Measurements from ENCODE around the gene PRKCA.

PRKCA gene

DNA sequence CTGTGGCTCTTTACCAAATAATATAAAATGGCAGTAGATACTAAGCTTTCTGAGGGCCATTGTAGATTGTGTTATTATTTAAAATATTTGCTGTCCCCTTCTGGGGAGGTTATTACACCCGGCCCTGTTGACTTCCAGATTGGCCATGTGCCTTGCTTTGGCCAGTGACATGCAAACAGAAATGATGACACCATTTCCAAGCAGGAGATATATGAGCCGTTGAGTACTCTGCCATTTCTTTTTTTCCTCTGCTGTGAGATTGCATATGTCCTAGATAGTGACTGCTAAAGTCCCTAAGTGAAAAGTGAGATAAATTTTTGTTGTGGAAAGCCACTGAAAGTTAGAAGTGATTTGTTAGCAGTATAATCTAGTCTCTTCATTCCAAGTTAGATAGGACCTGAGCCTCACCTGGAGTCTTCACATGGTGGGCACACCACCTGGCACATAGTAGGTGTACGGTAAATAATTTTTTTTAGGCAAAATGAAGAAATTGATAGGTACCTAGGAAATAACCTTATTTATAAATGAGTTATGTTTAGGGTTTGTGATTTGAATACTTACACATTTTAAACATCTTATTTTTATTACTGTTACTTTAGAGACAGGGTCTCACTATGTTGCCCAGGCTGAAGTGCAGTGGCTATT lies 328.5 kb downstream of the PRKCA start:
- POLR2A ChIA-PET = no interaction called here
- CTCF ChIA-PET = interaction anchor here (0.9 to 1.2 kb wide), 3 partner anchors 12 to 376 kb away, joined by 3 read pairs; no protein-coding TSS in a partner anchor
- DNase-seq (ENCODE audit: low read depth, low spot score) = no peak
- TF ChIP-seq, protein P1, sequence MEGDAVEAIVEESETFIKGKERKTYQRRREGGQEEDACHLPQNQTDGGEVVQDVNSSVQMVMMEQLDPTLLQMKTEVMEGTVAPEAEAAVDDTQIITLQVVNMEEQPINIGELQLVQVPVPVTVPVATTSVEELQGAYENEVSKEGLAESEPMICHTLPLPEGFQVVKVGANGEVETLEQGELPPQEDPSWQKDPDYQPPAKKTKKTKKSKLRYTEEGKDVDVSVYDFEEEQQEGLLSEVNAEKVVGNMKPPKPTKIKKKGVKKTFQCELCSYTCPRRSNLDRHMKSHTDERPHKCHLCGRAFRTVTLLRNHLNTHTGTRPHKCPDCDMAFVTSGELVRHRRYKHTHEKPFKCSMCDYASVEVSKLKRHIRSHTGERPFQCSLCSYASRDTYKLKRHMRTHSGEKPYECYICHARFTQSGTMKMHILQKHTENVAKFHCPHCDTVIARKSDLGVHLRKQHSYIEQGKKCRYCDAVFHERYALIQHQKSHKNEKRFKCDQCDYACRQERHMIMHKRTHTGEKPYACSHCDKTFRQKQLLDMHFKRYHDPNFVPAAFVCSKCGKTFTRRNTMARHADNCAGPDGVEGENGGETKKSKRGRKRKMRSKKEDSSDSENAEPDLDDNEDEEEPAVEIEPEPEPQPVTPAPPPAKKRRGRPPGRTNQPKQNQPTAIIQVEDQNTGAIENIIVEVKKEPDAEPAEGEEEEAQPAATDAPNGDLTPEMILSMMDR (IDR thresholded peaks at IDR 0.05; ENCODE audit: insufficient read depth, low read length, missing control alignments) = no peak
- no peak overlapping the region for H3K4me3 ChIP-seq (ENCODE audit: low read depth, low read length)

DNA sequence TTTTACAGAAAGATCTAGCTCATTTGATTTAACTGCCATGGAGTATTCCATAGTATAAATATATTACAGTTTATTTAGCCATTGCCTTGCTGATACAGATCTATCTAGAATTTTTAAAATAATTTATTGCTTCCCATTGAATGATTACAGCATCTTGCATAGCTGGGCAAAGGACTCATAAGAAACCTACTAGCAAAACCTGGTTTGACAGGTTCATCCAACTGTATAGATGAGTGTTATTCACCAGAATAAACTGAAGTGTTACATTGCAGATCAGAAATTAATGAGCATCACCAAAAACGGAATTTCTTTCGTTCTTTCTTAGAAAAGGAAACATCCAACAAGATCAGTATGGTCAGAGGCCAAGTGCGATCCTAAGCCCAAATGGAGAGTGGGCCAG lies 330.3 kb downstream of the PRKCA start:
- DNase-seq (ENCODE audit: low read depth, low spot score) = no peak
- H3K4me3 ChIP-seq (ENCODE audit: low read depth, low read length) = no peak overlapping the region
- CTCF ChIA-PET = interaction anchor here (0.9 to 1.3 kb wide), 2 partner anchors 377 to 432 kb away, joined by 3 read pairs; no protein-coding TSS in a partner anchor
- POLR2A ChIA-PET = no interaction called here
- TF ChIP-seq, protein P1 (IDR thresholded peaks at IDR 0.05; ENCODE audit: insufficient read depth, low read length, missing control alignments) = no peak

DNA sequence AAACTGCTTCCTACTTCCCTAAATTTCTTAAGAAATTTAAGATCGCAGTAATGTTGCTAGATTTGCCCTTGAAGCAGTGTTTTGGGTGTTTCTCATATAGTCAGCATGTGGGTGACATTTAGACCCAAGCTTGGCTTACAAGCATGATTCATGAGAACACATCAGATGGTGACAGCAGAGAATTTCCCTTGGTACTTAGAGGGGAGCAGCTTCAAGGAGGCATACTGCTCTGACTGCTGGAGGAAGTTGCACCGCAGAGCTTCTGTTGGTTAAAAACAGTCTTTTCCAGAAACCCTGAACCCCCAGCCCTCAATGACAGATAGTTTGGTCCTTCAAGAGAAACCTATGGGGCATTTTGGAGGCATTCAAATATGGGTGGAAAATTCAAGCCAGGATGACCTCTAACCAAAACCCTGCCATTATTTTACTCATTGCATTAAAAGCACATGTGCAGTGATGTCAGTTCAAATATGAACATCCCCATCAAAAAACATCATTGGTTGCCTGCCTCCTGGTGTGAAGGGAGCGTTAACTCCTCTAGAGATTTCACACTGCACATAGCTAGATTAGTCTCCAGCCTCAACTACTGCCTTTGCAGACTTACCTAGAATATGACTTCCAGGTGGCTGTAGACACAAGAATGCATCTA lies 331.0 kb downstream of the PRKCA start:
- ChIA-PET CTCF (interaction anchor here (0.9 to 1.3 kb wide), 3 partner anchors 378 to 433 kb away, joined by 3 to 4 read pairs (median 3); no protein-coding TSS in a partner anchor), POLR2A (no interaction called here)
- no peak overlapping the region for H3K4me3 ChIP-seq (ENCODE audit: low read depth, low read length)
- DNase-seq (ENCODE audit: low read depth, low spot score) = no peak
- TF ChIP-seq, protein P1 (IDR thresholded peaks at IDR 0.05; ENCODE audit: insufficient read depth, low read length, missing control alignments) = no peak

DNA sequence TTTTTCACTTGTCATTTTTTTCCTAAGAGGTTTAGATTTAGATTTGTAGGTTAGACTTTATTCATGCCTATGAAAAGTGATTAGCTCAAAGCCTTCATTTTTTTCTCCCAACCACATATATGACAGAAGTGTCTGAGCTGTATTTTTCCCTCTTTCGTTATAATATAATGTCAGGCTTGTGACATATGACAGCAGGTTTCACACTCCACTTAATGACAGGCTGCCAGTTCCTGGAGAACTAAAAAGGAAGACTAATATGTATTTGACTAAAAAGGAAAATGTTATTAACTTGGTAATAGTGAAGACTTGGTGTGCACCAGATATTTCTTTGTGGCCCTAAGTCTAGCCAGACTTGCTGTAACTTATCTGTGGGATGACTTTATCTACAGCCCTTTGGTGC lies 331.8 kb downstream of the PRKCA start:
- CTCF ChIA-PET = interaction anchor here (1.0 kb wide), 1 partner anchor 382 kb away, joined by 4 read pairs; no protein-coding TSS in a partner anchor
- no peak for DNase-seq (ENCODE audit: low read depth, low spot score)
- TF ChIP-seq, protein P1 (IDR thresholded peaks at IDR 0.05; ENCODE audit: insufficient read depth, low read length, missing control alignments) = no peak
- no peak overlapping the region for H3K4me3 ChIP-seq (ENCODE audit: low read depth, low read length)
- POLR2A ChIA-PET = no interaction called here

DNA sequence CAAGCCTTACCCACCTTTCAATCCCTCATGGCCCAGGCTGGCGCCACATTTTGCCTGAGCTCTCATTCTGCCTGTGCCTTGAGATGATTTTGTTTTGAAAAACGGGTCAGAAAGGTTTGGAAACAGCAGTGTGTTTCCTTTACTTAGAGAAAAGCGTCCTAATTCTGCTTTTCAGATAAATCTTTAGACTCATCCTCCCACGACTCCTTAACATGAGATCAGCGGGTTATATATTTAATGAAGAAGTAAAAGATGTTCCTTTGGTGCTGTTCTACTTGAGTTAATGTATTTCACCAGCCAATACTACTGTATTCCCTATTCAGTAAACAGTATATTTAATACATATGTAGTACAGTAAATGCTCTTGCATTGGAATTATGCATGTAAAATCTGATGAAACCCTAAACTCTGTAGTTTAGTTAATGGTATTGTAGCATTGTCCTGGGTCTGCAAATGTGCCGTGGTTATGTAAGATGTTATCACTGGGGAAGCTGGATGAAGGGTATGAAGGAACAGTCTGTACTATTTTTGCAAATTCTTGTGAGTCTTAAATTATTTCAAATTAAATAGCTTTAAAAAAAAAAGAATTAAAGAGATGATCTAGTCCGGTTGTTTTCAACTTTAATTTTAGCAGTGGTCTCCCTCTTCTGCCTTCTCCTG lies 333.1 kb downstream of the PRKCA start:
- no peak for DNase-seq (ENCODE audit: low read depth, low spot score)
- CTCF ChIA-PET = no interaction called here
- TF ChIP-seq, protein P1 (IDR thresholded peaks at IDR 0.05; ENCODE audit: insufficient read depth, low read length, missing control alignments) = no peak
- no peak overlapping the region for H3K4me3 ChIP-seq (ENCODE audit: low read depth, low read length)
- POLR2A ChIA-PET = no interaction called here

DNA sequence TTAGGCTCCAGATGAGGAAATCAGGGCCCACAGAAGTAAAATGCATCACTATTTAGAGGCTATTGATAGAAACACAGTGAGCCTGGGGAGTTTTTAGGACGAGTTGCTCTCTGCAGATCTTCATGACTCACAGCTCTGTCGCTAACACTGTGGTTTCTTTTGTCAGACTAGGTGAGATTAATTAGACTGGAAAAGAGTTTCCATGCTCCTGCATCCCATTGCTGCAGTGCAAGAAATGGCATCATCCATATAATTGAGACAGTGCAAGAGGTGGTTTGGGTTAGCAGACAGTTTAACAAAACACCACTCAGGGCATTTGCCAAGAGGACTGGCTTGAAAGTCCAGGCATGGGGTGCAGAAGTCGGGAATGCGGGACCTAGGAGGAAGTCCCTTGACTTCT lies 333.7 kb downstream of the PRKCA start:
- no peak overlapping the region for H3K4me3 ChIP-seq (ENCODE audit: low read depth, low read length)
- no peak for DNase-seq (ENCODE audit: low read depth, low spot score)
- TF ChIP-seq, protein P1 (IDR thresholded peaks at IDR 0.05; ENCODE audit: insufficient read depth, low read length, missing control alignments) = no peak
- ChIA-PET POLR2A (interaction anchor here (0.6 kb wide), 1 partner anchor 81 kb away, joined by 7 read pairs; no protein-coding TSS in a partner anchor), CTCF (no interaction called here)
